Neural progenitor cell (in vitro differentiated cells): ENCODE data around the gene HNRNPA0. TPM values are rescaled to one million over a fixed set of nuclear protein-coding genes. Genes with fewer than 3 reads are reported as not detected.

Experiments
- DNase-seq: peaks from one replicate; pipeline ENCODE4 v3.0.0-alpha.2; 2016; ENCODE audit warnings: low spot score
- H2AFZ ChIP-seq: fragments of 200-600 bp; sonication (generic); replicated peaks from 2 replicates; pipeline ENCODE4 v1.6.1; 2016; ENCODE audit warnings: antibody characterized with exemption
- H3F3A ChIP-seq: fragments of 200-600 bp; sonication (generic); 2 replicates; pipeline ENCODE4 v1.6.1; 2016; ENCODE audit warnings: antibody characterized with exemption, low read depth
- H3K27ac ChIP-seq: fragments of 200-600 bp; sonication (generic); 2 replicates; pipeline ENCODE4 v1.5.1; 2016; ENCODE audit warnings: mild to moderate bottlenecking
- H3K27me3 ChIP-seq: fragments of 200-600 bp; sonication (generic); 2 replicates; pipeline ENCODE4 v1.6.1; 2016; ENCODE audit warnings: mild to moderate bottlenecking, moderate library complexity
- H3K36me3 ChIP-seq: fragments of 200-600 bp; sonication (generic); 2 replicates; pipeline ENCODE4 v1.5.1; 2016
- H3K4me1 ChIP-seq: fragments of 200-600 bp; sonication (generic); 2 replicates; pipeline ENCODE4 v1.6.1; 2016; ENCODE audit warnings: mixed run types
- H3K4me2 ChIP-seq: fragments of 200-600 bp; sonication (generic); 2 replicates; pipeline ENCODE4 v1.6.1; 2016
- H3K4me3 ChIP-seq: fragments of 200-600 bp; sonication (generic); 2 replicates; pipeline ENCODE4 v1.5.1; 2016
- H3K79me2 ChIP-seq: fragments of 200-600 bp; sonication (generic); 2 replicates; pipeline ENCODE4 v1.6.1; 2016; ENCODE audit warnings: low read depth
- H3K9ac ChIP-seq: fragments of 200-600 bp; sonication (generic); 2 replicates; pipeline ENCODE4 v1.6.1; 2016
- H3K9me3 ChIP-seq: fragments of 200-600 bp; sonication (generic); 2 replicates; pipeline ENCODE4 v1.5.1; 2016; ENCODE audit warnings: low read depth
- H4K20me1 ChIP-seq: fragments of 200-600 bp; sonication (generic); 2 replicates; pipeline ENCODE4 v1.6.1; 2016; ENCODE audit warnings: low read depth
- H3K27ac Mint-ChIP-seq: 3 replicates; pipeline ENCODE4 v1.8.0; 2021; ENCODE audit warnings: mixed read lengths
- H3K27me3 Mint-ChIP-seq: 2 replicates; pipeline ENCODE4 v1.8.0; 2022; ENCODE audit warnings: low read depth, mild to moderate bottlenecking, inconsistent platforms, moderate library complexity, mixed read lengths; ENCODE audit not compliant: insufficient read depth
- H3K36me3 Mint-ChIP-seq: 3 replicates; pipeline ENCODE4 v1.8.0; 2021; ENCODE audit warnings: mixed read lengths
- H3K4me1 Mint-ChIP-seq: 3 replicates; pipeline ENCODE4 v1.8.0; 2021; ENCODE audit warnings: mixed read lengths
- H3K4me3 Mint-ChIP-seq: 3 replicates; pipeline ENCODE4 v1.8.0; 2021; ENCODE audit warnings: mild to moderate bottlenecking, moderate library complexity, mixed read lengths
- H3K9me3 Mint-ChIP-seq: 3 replicates; pipeline ENCODE4 v1.8.0; 2020; ENCODE audit warnings: mixed read lengths
- CTCF ChIP-seq: fragments of 200-600 bp; sonication (generic); IDR thresholded peaks from 2 replicates; pipeline ENCODE4 v1.5.1; 2017; ENCODE audit warnings: antibody characterized with exemption, mild to moderate bottlenecking
- EZH2 ChIP-seq: fragments of 200-600 bp; sonication (generic); IDR thresholded peaks from 2 replicates; pipeline ENCODE4 v1.6.1; 2017; ENCODE audit warnings: antibody characterized with exemption, mild to moderate bottlenecking, moderate library complexity
- EZH2phosphoT487 ChIP-seq: fragments of 200-600 bp; sonication (generic); IDR thresholded peaks from 2 replicates; pipeline ENCODE4 v1.6.1; 2017; ENCODE audit warnings: antibody characterized with exemption
- total RNA-seq: library from RNA; depleted of rRNA; stranded (reverse); fragments of >200 nt; gene quantifications from 2 replicates; pipeline ENCODE4 v1.2.3, GENCODE V29; 2015; ENCODE audit warnings: low replicate concordance

The HNRNPA0 gene
- total RNA-seq, 1 donor from 2014 or later: 49.8 TPM

GRCh38 chr5:137757634-137758033, 3.5 kb upstream of the HNRNPA0 start:
- no peak overlapping the region for H3K27ac ChIP-seq
- H2AFZ ChIP-seq: no peak overlapping the region
- no peaks in the 10 kb centered on the region for H3K9me3 ChIP-seq
- Mint-ChIP-seq H3K4me3 (no peak overlapping the region), H3K9me3 (peaks cover 9% of the 10 kb centered on the region), H3K4me1 (peaks cover 5% of the 10 kb centered on the region), H3K27me3 (peaks cover 17% of the 10 kb centered on the region), H3K36me3 (peaks cover 3% of the 10 kb centered on the region), H3K27ac (no peak overlapping the region)
- H3K79me2 ChIP-seq: peaks cover 21% of the 10 kb centered on the region
- no peaks in the 10 kb centered on the region for H3K4me1 ChIP-seq
- H3K27me3 ChIP-seq: no peaks in the 10 kb centered on the region
- DNase-seq: no peak
- no peak overlapping the region for H3K9ac ChIP-seq
- peaks cover 12% of the 10 kb centered on the region for H3F3A ChIP-seq
- peaks cover 14% of the 10 kb centered on the region for H4K20me1 ChIP-seq
- TF ChIP-seq CTCF (no peak), EZH2 (no peak), EZH2phosphoT487 (no peak)
- H3K4me2 ChIP-seq: no peak overlapping the region
- no peak overlapping the region for H3K4me3 ChIP-seq
- H3K36me3 ChIP-seq: no peaks in the 10 kb centered on the region

- peaks cover 15% of the 10 kb centered on the region for H3K4me1 ChIP-seq
- peaks cover 5% of the 10 kb centered on the region for H3K9me3 Mint-ChIP-seq
- H3K9me3 ChIP-seq: no peaks in the 10 kb centered on the region
- H3K36me3 Mint-ChIP-seq: peaks cover 8% of the 10 kb centered on the region
- peak overlapping the region; percentile 100 for H3K27ac Mint-ChIP-seq
- H3K4me3 ChIP-seq: peak overlapping the region; percentile 91
- no peaks in the 10 kb centered on the region for H3K27me3 ChIP-seq
- peak overlapping the region; percentile 97 for H3K4me3 Mint-ChIP-seq
- peaks cover 11% of the 10 kb centered on the region for H3K27me3 Mint-ChIP-seq
- peak overlapping the region; percentile 93 for H3K4me2 ChIP-seq
- no peak for TF ChIP-seq EZH2phosphoT487
- no peak for TF ChIP-seq CTCF
- TF ChIP-seq EZH2: no peak
- H3K9ac ChIP-seq: peak overlapping the region; percentile 99
- peaks cover 39% of the 10 kb centered on the region for H4K20me1 ChIP-seq
- H3K4me1 Mint-ChIP-seq: peaks cover 18% of the 10 kb centered on the region
- DNase-seq: no peak
- peaks cover 46% of the 10 kb centered on the region for H3K79me2 ChIP-seq
- H3K27ac ChIP-seq: peak overlapping the region; percentile 100
- H3F3A ChIP-seq: peaks cover 21% of the 10 kb centered on the region
- no peaks in the 10 kb centered on the region for H3K36me3 ChIP-seq
- H2AFZ ChIP-seq: peak overlapping the region; percentile 71
These were observed 999 bp upstream of the HNRNPA0 start for GRCh38 chr5:137754961-137755762.

GRCh38 chr5:137753691-137754187, 424 bp downstream of the HNRNPA0 start:
- Histone ChIP-seq H3K4me3 (peak overlapping the region; percentile 91), H3K27me3 (no peaks in the 10 kb centered on the region), H2AFZ (no peak overlapping the region), H4K20me1 (peaks cover 53% of the 10 kb centered on the region), H3K4me1 (peaks cover 26% of the 10 kb centered on the region), H3K36me3 (no peaks in the 10 kb centered on the region), H3K9ac (peak overlapping the region; percentile 99), H3K4me2 (peak overlapping the region; percentile 93), H3F3A (peaks cover 30% of the 10 kb centered on the region), H3K9me3 (no peaks in the 10 kb centered on the region), H3K79me2 (peaks cover 60% of the 10 kb centered on the region), H3K27ac (peak overlapping the region; percentile 100)
- no peak for DNase-seq
- TF ChIP-seq EZH2phosphoT487: no peak
- TF ChIP-seq EZH2: no peak
- no peak for TF ChIP-seq CTCF
- H3K4me3 Mint-ChIP-seq: peak overlapping the region; percentile 97
- peak overlapping the region; percentile 100 for H3K27ac Mint-ChIP-seq
- peaks cover 19% of the 10 kb centered on the region for H3K4me1 Mint-ChIP-seq
- H3K9me3 Mint-ChIP-seq: no peaks in the 10 kb centered on the region
- H3K27me3 Mint-ChIP-seq: peaks cover 10% of the 10 kb centered on the region
- H3K36me3 Mint-ChIP-seq: peaks cover 8% of the 10 kb centered on the region
